Stomach (tissue), 9 donors: ENCODE data around the gene NCOA1. TPM values are rescaled to one million over a fixed set of nuclear protein-coding genes. Genes with fewer than 3 reads are reported as not detected.

ENCODE experiments used
- DNase-seq, 2 donors: peaks; one replicate each; pipeline versions ENCODE4 v3.0.0 to v3.0.0-alpha.2; 2013 to 2019
- H3K27ac ChIP-seq, 5 donors: fragments of 200-600 bp in 4 of 5; sonication (generic) in 4 of 5; one replicate each; pipeline ENCODE4 v1.5.1; 2013 to 2019; ENCODE audit warnings: mild to moderate bottlenecking in 1 of 5, moderate library complexity in 1 of 5
- H3K27me3 ChIP-seq, 3 donors: fragments of 200-600 bp; sonication (generic); one replicate each; pipeline ENCODE4 v1.5.1; 2017 to 2019; ENCODE audit warnings: mixed run types in 1 of 3
- H3K36me3 ChIP-seq, 4 donors: fragments of 200-600 bp; sonication (generic); 1 replicate in 3 of 4; 2 replicates in 1 of 4; pipeline ENCODE4 v1.5.1; 2016 to 2019
- H3K4me1 ChIP-seq, 4 donors: fragments of 200-600 bp; sonication (generic); one replicate each; pipeline ENCODE4 v1.5.1; 2016 to 2019
- H3K4me3 ChIP-seq, 4 donors: fragments of 200-600 bp; sonication (generic) in 3 of 4; one replicate each; pipeline ENCODE4 v1.5.1; 2016 to 2019; ENCODE audit warnings: mild to moderate bottlenecking in 1 of 4
- H3K9me3 ChIP-seq, 4 donors: fragments of 200-600 bp; sonication (generic); one replicate each; pipeline ENCODE4 v1.5.1; 2016 to 2019
- EP300 ChIP-seq: sonication (generic); formaldehyde crosslinking; IDR thresholded peaks from one replicate; pipeline ENCODE4 v1.6.1; 2017; ENCODE audit warnings: antibody characterized with exemption
- POLR2A ChIP-seq, 4 donors: fragments of 450-650 bp; IDR thresholded peaks; one replicate each; pipeline ENCODE4 v1.6.1; 2016; ENCODE audit warnings: antibody characterized with exemption in 4 of 4, control low read depth in 2 of 4, mild to moderate bottlenecking in 1 of 4, moderate library complexity in 1 of 4
- POLR2AphosphoS5 ChIP-seq, 3 donors: sonication (generic); formaldehyde crosslinking; IDR thresholded peaks; one replicate each; pipeline ENCODE4 v1.6.1; 2016; ENCODE audit warnings: antibody characterized with exemption in 3 of 3
- WGBS, 5 donors: extraction: QIAGEN DNeasy Blood & Tissue Kit in 3 of 5; methylation state at CpG; one replicate each; pipeline versions ENCODE4 v1.1.5 to v1.1.7; 2013 to 2018; 5-methylcytosine and 5-hydroxymethylcytosine counted together
- intact Hi-C: fragments of 100-400 bp; cut with DNase I; formaldehyde crosslinking; loops from one replicate; pipeline ENCODE4 v1.15.1; 2023; ENCODE audit warnings: low total_unique reads
- polyA plus RNA-seq, 3 donors: library from polyadenylated mRNA; stranded (reverse); fragments of 200-250 nt; gene quantifications; one replicate each; pipeline ENCODE4 v1.2.3, GENCODE V29; 2013
- total RNA-seq, 5 donors: library from RNA; depleted of rRNA; stranded (reverse); fragments of >200 nt; gene quantifications; one replicate each; pipeline versions ENCODE4 v1.1.0 to v1.2.3, GENCODE V29; 2014 to 2016
- TF ChIP-seq, protein P1 (sequence below), 7 experiments: fragments of 450-650 bp in 4 of 7; fragments of 200-600 bp in 3 of 7; sonication (generic) in 3 of 7; IDR thresholded peaks; one replicate each; pipeline ENCODE4 v1.5.1; 2016 to 2019; ENCODE audit warnings: antibody characterized with exemption in 7 of 7, control low read depth in 2 of 7, mild to moderate bottlenecking in 1 of 7
- donor health status: healthy with polysubstance abuse.
- donor health status: Bipolar disorder and iron deficiency.
- donor health status: healthy.

The NCOA1 gene
- total and polyA plus RNA-seq, 8 donors: 7.3 to 223 (median 34.8) TPM

DNA sequence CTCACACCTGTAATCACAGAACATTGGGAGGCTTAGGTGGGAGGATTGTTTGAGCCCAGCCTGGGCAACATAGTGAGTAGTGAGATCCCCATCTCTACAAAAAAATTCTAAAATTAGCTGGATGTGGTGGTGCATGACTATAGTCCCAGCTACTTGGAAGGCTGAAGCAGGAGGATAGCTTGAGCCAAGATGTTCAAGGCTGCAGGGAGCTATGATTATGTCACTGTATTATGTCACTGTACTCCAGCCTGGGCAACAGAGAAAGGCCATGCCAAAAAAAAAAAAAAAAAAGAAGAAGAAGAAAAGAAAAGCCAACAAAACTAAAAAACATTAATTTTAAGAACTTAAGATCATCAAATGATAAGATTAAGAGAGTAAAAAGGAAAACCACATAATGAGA, 17.4 kb upstream of the NCOA1 start:
- Histone ChIP-seq H3K4me3 (no peak overlapping the region), H3K27ac (no peak overlapping the region), H3K27me3 (no peaks in the 10 kb centered on the region), H3K36me3 (no peaks in the 10 kb centered on the region), H3K4me1 (no peaks in the 10 kb centered on the region), H3K9me3 (no peaks in the 10 kb centered on the region)
- DNase-seq: no peak
- TF ChIP-seq EP300 (no peak), POLR2A (IDR thresholded peaks at IDR 0.05) (no peak), POLR2AphosphoS5 (IDR thresholded peaks at IDR 0.05) (no peak)
- TF ChIP-seq, protein P1, sequence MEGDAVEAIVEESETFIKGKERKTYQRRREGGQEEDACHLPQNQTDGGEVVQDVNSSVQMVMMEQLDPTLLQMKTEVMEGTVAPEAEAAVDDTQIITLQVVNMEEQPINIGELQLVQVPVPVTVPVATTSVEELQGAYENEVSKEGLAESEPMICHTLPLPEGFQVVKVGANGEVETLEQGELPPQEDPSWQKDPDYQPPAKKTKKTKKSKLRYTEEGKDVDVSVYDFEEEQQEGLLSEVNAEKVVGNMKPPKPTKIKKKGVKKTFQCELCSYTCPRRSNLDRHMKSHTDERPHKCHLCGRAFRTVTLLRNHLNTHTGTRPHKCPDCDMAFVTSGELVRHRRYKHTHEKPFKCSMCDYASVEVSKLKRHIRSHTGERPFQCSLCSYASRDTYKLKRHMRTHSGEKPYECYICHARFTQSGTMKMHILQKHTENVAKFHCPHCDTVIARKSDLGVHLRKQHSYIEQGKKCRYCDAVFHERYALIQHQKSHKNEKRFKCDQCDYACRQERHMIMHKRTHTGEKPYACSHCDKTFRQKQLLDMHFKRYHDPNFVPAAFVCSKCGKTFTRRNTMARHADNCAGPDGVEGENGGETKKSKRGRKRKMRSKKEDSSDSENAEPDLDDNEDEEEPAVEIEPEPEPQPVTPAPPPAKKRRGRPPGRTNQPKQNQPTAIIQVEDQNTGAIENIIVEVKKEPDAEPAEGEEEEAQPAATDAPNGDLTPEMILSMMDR (IDR thresholded peaks at IDR 0.05): no peak
- intact Hi-C loops: no loop called here

DNA sequence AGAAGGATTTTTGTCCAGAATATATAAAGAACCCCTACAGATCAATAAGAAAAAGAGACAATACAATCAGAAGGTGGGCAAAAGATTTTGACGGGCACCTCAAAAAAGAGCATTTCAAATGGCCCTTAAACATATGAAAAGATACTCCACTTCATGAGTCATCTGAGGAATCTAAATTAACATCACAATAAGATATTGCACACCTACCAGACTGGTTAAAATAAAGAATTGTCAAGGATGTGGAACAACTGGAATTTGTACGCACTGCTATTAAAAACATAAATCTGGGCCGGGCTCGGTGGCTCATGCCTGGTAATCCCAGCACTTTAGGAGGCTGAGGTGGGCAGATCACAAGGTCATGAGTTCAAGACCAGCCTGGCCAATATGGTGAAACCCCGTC, 17.0 kb upstream of the NCOA1 start:
- intact Hi-C loops: no loop called here
- Histone ChIP-seq H3K4me1 (no peaks in the 10 kb centered on the region), H3K9me3 (no peaks in the 10 kb centered on the region), H3K27ac (no peak overlapping the region), H3K4me3 (no peak overlapping the region), H3K27me3 (no peaks in the 10 kb centered on the region), H3K36me3 (no peaks in the 10 kb centered on the region)
- TF ChIP-seq POLR2A (IDR thresholded peaks at IDR 0.05) (no peak), EP300 (no peak), POLR2AphosphoS5 (IDR thresholded peaks at IDR 0.05) (no peak)
- TF ChIP-seq, protein P1 (IDR thresholded peaks at IDR 0.05): no peak
- no peak for DNase-seq
- WGBS, 5 donors: 90 to 97% (median 92%) methylated on average over 5 of the region's 5 CpGs

DNA sequence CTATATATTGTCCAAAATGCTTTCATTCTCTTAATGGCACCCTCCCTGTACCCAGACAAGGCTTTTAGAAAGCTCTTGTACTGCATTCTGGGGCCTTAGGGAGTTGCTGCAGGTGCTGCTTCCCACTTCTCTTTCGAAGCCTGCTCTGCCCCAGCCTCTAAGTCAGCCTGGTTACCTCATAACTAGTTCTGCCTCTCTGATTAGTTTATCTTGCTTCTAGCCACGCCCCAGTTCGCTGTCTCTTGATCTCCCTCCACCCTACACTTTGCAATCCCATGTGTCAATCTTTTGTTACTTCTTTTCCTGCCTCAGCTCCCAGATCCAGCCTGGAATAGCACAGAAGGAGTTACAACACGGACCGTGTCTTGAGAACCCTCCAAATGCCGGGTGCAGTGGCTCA, 13.8 kb upstream of the NCOA1 start:
- H3K9me3 ChIP-seq: peaks cover 0 to 4% (median 0%) of the 10 kb centered on the region in 4 donors
- WGBS, 5 donors: 62 to 69% (median 64%) methylated on average over 6 of the region's 6 CpGs
- H3K4me1 ChIP-seq: peaks cover 0 to 8% (median 3%) of the 10 kb centered on the region in 4 donors
- no peaks in the 10 kb centered on the region for H3K36me3 ChIP-seq
- H3K27me3 ChIP-seq: no peaks in the 10 kb centered on the region
- intact Hi-C loops: no loop called here
- H3K27ac ChIP-seq: no peak overlapping the region
- DNase-seq: no peak
- TF ChIP-seq, protein P1 (IDR thresholded peaks at IDR 0.05): no peak
- TF ChIP-seq POLR2AphosphoS5 (IDR thresholded peaks at IDR 0.05): no peak
- TF ChIP-seq POLR2A (IDR thresholded peaks at IDR 0.05): no peak
- H3K4me3 ChIP-seq: no peak overlapping the region

DNA sequence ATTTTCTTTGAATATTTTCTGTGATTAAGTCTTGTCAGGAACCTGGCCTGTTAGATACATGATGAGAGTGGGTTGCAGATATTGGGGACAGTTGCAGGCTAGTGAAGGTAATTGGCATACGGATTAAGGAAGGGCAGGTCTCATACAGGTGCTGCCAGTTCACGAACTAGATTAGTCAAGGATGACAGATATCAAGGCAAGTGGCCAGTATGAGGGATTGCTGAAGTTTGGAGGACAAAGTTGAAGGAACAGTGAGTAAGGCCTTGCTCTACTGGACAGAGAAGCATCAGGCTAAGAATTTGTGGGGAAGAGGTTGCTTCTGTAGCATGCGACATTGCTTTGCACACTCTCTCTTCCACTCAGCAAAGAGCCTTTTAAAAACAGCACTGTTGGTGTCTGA, 12.8 kb upstream of the NCOA1 start:
- peaks cover 0 to 4% (median 0%) of the 10 kb centered on the region in 4 donors for H3K9me3 ChIP-seq
- no peak for DNase-seq
- H3K36me3 ChIP-seq: no peaks in the 10 kb centered on the region
- 68 to 81% (median 73%) methylated on average over 3 of the region's 3 CpGs for WGBS, 5 donors
- peaks cover 0 to 18% (median 4%) of the 10 kb centered on the region in 4 donors for H3K4me1 ChIP-seq
- TF ChIP-seq EP300: no peak
- no peak for TF ChIP-seq POLR2AphosphoS5 (IDR thresholded peaks at IDR 0.05)
- no peak for TF ChIP-seq POLR2A (IDR thresholded peaks at IDR 0.05)
- TF ChIP-seq, protein P1 (IDR thresholded peaks at IDR 0.05): no peak
- intact Hi-C loops: no loop called here
- H3K27me3 ChIP-seq: no peaks in the 10 kb centered on the region
- no peak overlapping the region for H3K27ac ChIP-seq
- no peak overlapping the region for H3K4me3 ChIP-seq
